ENCODE results near the gene YTHDF2. TPM values are rescaled to one million over a fixed set of nuclear protein-coding genes. Genes with fewer than 3 reads are reported as not detected.

Gene YTHDF2
- total RNA-seq, 4 donors from 2014 or later: 40.3 to 56.9 (median 45.2) TPM

DNA sequence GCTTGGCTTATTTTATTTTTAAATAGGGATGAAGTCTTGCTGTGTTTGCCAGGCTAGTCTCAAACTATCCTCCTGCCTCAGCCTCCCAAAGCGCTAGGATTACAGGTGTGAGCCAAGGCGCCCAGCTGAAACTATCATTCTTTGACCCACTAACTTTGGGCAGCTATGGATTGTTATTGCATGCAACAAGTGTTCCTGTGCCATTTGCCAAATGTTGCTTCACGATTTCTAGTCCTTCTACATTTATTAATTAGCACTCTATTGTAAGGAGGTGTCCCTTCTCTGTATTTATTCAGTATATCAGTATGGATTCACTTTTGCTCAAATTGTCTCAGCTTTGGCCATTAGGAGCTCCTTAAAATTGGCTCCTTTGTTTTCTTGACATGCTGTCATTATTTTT is 36.4 kb downstream of the YTHDF2 start:
- TF ChIP-seq, protein P1, sequence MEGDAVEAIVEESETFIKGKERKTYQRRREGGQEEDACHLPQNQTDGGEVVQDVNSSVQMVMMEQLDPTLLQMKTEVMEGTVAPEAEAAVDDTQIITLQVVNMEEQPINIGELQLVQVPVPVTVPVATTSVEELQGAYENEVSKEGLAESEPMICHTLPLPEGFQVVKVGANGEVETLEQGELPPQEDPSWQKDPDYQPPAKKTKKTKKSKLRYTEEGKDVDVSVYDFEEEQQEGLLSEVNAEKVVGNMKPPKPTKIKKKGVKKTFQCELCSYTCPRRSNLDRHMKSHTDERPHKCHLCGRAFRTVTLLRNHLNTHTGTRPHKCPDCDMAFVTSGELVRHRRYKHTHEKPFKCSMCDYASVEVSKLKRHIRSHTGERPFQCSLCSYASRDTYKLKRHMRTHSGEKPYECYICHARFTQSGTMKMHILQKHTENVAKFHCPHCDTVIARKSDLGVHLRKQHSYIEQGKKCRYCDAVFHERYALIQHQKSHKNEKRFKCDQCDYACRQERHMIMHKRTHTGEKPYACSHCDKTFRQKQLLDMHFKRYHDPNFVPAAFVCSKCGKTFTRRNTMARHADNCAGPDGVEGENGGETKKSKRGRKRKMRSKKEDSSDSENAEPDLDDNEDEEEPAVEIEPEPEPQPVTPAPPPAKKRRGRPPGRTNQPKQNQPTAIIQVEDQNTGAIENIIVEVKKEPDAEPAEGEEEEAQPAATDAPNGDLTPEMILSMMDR (IDR thresholded peaks at IDR 0.05; ENCODE audit: low read depth): no peak

DNA sequence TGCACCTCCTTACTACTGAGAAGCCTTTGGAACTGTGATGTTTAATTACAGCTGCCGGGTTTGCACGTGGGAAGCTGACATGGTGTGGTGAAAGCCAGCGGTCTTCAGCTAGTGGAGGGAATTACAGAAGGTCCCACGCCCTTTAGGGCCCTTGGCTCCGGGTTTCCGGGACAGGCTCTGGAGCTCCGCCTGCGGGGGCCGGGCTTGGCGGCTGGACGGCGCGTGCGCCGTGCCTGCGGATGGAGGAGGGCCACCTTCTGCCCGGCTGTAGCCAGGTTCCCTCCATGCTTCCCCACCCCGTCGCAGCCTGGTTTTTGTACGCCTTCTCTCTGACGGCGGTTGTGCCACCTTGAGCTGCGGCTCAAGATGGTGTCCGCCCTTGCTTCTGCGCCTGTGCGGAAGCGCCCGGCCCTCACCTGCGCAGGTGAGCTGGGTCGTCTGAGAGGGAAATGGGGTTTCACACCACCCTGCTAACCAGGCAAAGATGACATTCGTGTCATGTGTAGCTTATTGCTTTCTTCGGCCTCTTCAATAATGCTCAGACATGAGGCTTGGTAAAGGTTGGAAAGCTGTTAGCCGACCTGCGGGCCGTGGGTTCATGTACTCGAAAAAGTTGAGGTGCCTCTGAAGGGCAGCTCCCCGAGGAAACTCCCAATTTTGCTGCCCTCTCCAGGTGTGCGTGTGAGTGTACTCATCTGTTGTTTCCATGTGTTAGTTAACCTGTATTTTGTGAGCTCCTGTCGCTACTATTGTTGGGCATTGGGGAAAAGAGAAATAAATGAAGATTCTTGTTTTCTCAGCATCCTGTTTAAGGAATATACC is 38.6 kb downstream of the YTHDF2 start:
- TF ChIP-seq, protein P1 (IDR thresholded peaks at IDR 0.05; ENCODE audit: low read depth): no peak

DNA sequence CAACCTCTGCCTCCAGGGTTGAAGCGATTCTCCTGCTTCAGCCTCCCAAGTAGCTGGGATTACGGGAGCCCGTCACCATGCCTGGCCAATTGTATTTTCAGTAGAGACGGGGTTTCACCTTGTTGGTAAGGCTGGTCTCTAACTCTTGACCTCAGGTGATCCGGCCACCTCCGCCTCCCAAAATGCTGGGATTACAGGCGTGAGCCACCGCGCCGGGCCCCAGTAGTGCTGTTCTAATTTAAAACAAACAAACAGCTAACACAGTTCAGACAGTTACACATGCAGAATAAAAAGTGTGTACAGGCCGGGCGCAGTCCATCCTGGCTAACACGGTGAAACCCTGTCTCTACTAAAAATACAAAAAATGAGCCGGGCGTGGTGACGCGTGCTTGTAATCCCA is 39.6 kb downstream of the YTHDF2 start:
- TF ChIP-seq, protein P1 (IDR thresholded peaks at IDR 0.05; ENCODE audit: low read depth): no peak

DNA sequence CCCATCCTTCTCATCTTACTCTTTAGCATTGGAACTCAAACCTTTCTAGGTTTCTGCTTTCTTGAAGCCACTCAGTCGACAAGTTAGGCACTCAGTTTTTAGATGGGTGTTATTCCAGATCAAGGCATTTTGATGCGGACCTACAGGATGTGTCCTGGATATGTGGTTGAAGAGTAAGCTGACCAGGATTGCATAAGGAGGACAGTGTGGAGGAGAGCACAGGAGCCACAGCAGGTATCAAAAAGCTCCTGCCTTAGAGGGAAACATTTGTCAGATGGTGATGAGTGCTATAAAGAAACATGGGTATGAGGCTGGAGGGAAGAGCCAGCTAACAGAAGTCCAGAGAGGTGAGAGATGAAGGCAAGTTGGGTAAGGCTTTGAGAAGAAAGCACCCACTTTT is 41.3 kb downstream of the YTHDF2 start:
- TF ChIP-seq, protein P1 (IDR thresholded peaks at IDR 0.05; ENCODE audit: low read depth): no peak

DNA sequence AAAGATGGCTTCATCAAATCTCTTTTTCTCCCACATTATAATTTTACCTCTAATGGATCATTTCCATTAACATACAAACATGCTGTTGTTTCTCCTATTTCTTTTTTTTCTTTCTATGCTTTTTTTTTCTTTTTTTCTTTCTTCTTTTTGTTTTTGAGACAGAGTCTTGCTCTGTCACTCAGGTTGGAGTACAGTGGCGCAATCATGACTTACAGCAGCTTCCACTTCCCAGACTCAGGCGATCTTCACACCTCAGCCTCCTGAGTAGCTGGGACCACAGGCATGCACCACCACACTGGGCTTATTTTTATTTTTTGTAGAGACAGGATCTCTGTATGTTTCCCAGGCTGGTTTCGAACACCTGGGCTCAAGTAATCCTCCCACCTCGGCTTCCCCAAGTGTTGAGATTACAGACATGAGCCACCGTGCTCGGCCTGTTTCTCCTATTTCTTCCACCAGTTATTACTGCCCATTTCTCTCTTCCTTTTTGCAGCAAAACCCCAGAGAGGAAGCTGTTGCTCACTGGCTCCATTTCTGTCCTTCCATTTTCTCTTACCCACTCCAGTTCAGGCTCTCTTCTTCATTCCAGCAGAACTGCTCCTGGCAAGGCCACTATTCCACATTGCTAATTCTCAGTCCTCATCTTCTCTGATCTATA is 43.1 kb downstream of the YTHDF2 start:
- TF ChIP-seq, protein P1 (IDR thresholded peaks at IDR 0.05; ENCODE audit: low read depth): no peak

DNA sequence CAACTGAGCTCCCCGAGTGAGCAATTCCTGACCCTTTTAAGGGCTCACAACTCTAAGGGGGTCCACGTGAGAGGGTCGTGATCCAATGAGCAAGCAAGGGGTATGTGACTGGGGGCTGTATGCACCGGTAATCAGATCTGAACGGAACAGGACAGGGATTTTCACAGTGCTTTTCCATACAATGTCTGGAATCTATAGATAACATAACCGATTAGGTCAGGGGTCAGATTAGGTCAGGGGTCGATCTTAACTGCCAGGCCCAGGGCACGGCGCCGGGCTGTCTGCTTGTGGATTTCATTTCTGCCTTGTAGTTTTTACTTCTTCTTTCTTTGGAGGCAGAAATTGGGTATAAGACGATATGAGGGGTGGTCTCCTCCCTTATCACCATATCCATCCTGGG is 44.6 kb downstream of the YTHDF2 start:
- TF ChIP-seq, protein P1 (IDR thresholded peaks at IDR 0.05; ENCODE audit: low read depth): no peak

DNA sequence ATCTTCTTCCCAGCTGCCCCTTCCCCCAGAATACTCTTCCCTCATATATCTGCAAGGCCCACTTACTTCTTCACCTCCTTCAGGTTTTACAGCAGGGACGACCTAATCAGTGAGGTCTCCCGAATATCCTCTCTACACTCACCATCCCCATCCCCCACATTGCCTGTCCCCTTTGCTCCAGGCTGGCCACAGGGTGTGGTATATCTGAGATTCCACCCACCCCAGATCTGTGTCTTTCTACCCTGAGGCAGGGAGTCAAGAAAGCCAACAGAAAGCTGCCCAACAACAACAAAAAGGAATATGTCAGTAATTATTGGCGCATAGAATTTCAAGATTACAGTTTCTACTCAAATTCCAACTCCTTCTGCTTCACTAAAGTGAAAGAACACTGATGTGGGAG is 45.3 kb downstream of the YTHDF2 start:
- TF ChIP-seq, protein P1 (IDR thresholded peaks at IDR 0.05; ENCODE audit: low read depth): no peak

Data from subcutaneous adipose tissue (tissue), 4 donors.